Effector CD8-positive, alpha-beta T cell (primary cell): ENCODE measurements around the gene CRACR2A.

Experiments used
- DNase-seq: peaks from one replicate; lab custom pipeline; 2025; lab: John Stamatoyannopoulos, UW

The CRACR2A gene

GRCh38 chr12:3651585-3652424 is 101.1 kb downstream of the CRACR2A start:
- no peak for DNase-seq

GRCh38 chr12:3647504-3647903 is 105.4 kb downstream of the CRACR2A start:
- no peak for DNase-seq

DNA sequence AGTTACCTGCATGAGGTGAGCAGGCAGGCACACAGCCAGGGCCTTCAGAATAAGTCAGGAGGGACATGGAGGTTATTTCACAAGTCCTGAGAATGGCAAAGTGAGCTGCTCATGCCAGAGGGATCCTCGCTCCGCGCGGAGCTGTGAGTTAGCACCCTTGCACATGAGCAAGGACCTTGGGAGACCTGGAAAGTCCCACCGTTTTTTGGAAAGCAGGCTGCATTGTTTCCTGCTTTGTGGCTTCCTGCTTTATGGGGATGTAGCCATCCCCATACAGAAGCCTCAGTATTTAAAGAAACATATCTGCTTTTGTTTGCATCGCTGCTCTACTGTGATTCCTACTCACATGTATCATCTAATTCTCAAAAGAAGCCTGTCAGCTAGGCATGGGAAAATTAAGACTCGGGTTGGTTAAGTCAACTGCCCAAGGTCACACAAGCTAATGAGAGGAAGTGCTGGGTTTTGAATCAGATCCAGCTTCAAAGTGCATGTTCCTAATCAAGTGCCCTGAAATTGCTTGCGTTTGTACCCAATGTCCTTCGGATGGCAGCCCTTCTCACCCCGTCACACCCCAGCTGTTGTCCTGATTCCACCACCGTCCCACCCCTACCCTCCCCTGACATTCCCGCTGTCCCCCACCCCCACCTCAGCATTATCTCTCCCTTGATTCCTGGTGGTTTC is 106.2 kb downstream of the CRACR2A start:
- no peak for DNase-seq

- no peak for DNase-seq
Observed at GRCh38 chr12:3645091-3645490, 107.8 kb downstream of the CRACR2A start.

- no peak for DNase-seq
Observed at GRCh38 chr12:3644104-3644503, 108.8 kb downstream of the CRACR2A start.

DNA sequence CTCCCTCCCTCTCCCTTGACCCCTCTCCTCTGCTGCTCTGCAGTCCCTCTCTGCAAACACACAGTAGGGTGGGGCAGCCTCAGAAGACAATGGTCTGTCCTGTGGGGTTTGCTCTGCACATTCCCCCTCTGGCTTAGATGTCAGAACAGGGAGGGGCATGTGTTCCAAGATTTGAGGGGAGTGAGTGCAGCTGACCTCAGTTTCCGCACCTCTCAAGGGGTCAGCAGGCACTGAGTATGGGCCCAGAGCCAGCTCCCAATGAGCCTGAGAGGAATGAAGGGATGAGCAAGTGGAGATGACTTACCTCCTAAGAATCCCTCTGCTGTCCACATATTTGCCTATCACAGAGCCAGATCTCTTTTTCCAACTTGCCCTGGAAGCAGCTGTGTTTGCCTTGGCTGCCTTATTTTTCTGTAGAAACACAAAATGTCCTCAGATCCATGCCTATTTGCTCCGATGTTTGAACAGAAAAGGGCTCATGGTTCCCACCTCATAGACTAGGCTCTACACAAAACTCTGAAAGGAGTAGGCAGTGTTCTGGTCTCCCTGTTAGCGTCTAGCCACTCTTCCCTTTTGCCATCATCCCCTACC is 111.4 kb downstream of the CRACR2A start:
- DNase-seq, result no peak

DNA sequence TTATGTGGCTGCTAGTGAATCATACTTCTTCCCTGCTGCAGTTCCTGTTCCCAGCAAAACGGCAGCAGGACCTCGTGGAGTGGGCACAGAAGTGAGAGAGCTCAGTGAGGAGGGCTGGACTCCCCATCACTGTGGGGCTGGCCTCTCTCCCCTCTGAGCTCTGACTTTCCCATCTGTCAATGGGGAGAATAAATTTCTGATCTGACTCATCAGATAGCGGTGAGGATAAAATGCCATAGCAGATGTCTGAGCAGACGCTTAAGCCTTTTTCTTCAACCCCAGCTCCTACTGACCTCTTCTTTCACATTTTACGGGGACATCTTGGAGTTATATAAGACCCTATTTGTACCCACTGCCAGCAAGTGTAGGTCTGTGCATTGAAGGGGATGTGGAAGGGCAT is 116.6 kb downstream of the CRACR2A start:
- DNase-seq, result no peak

GRCh38 chr12:3634348-3634747 is 118.6 kb downstream of the CRACR2A start:
- DNase-seq, result no peak

DNA sequence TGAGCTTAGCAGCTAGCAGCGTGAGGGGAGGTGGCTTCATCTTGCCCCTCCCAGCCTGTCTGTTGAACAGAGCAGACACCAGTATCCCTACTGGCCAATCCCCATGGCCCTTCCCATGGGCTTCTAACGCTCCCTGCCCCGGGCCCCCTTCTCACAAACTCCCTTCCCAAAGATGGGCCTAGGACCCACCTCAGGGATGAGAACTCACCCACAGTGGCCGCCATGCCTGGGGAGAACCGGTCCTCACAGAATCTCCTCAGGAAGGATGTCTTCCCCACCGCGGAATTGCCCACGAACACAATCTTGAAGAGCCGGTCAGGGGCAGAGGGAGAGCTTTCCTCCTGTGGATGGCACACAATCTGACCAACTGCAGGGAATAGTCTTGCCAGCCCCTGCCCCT is 119.5 kb downstream of the CRACR2A start:
- no peak for DNase-seq

DNA sequence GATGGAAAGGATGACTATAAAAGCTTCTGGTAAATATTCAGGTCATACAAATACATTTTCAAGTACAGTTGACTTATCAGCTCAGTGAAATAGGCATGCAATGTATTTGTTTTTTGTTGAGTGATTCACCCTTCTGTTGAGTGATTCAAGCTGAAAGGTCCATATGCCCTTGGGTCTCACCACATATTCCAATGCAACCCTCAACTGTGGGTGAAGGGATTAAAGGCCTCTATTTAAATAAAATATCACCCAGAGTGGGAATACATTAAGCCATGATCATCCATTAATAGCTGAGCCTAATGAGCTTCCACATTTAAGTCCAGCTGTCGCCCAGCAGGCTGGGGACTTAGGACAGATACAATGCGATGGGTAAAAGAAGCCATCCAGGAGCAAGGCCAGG is 120.2 kb downstream of the CRACR2A start:
- DNase-seq, result no peak

GRCh38 chr12:3632256-3632655 is 120.7 kb downstream of the CRACR2A start:
- DNase-seq, result no peak

- DNase-seq, result no peak
Observed at GRCh38 chr12:3631759-3632158, 121.2 kb downstream of the CRACR2A start.

GRCh38 chr12:3631272-3631637 is 121.7 kb downstream of the CRACR2A start:
- DNase-seq, result no peak

- DNase-seq, result no peak
Observed at GRCh38 chr12:3630621-3631271, 122.2 kb downstream of the CRACR2A start.

DNA sequence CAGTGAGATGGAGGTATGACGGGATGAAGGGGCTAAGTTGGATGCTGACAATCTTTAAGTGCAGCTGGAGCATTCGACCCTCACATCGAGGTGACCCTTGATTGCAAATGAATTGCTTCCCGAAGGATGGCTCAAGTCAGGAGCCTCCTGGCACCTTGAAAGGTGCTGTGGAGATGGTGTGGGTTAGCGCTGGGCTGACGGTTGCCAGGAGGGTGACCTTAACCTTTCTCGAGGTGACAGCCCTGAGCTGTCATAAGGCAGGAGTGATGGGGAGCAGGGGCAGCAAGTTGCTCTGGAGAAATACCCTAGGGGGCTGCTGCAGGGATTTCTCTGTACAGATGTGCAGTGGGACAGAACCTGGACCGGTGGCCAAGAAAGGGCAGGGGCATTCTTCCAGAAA is 122.8 kb downstream of the CRACR2A start:
- no peak for DNase-seq

DNA sequence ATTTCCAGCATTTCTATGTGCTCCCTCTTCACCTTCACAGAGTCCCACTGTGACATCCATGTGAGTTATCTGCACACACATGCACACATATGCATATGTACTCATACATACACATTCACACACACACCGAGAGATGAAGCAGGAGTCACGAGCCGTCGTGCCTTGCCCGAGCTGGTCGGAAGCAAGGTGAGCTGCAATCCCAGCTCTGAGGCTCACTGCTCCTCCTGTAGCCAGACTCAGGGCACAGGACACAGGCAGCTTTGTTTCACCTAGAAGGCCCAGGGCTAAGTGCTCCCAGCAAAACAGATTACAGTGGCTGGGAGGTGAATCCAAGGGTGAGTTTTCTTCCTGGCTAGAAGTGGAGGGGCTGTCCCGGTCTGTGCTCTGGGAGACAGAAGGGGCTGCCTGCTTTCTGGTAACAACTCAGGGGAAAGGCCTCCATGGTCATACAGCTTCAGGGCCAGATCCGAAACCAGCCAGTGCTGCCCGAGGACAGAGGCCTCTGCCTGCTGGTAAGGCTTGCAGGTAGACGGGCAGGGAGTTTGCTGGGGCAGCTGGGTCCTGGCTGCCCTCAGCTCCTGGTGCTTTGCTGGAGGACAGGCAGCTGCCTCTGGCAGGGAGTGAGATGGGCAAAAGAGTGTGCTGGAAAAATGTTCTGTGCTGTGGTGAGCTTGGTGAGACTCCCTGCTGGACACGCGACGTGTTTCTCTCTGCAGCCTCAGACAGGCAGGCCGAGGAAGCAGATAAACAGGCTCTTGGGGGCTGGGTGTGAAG is 123.7 kb downstream of the CRACR2A start:
- no peak for DNase-seq

GRCh38 chr12:3628629-3629028 is 124.3 kb downstream of the CRACR2A start:
- DNase-seq, result no peak

- no peak for DNase-seq
Observed at GRCh38 chr12:3627336-3627735, 125.6 kb downstream of the CRACR2A start.

GRCh38 chr12:3624273-3624672 is 128.6 kb downstream of the CRACR2A start:
- DNase-seq, result no peak

DNA sequence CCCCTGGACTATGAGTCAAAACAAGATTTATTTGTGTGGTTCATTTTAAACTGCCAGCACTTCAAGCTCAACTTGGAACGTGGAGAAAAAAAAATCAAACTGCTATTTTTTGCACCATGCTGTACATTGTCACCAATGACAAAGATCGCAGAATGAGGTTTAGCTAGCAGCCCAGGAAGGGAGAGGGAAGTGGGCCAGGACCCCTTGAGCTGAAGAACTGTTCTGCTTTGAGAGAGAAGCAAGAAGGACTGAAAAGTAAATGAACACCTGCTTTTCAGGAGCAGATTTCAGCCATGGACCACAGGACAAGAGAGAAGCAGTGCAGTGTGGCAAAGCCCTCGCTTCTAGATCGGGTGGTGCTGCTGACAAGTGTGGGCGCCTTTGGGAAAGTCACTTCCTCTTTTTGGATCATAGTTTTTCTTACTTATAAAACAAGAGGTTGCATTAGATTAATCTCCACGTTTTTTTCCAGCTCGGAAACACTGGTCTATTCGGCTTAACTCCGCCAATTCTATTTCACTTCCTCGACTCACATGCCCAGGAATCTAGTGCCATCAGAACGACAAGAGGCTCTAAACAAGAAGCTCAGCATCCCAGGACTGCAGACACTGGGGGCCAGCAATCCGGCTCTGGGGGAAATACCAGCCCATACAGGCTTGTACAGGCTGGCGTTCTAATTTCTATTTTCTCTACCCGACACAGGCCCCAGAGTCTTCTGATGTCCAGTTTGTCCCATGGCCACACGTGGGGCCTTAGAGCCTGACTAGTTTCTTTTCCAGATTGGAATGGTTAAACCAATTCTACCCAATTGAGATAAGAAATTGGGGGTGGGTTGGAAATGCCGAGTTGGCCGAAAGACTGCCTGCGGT is 129.9 kb downstream of the CRACR2A start:
- DNase-seq, result no peak
